ENCODE data around the gene TICAM1. TPM values are rescaled to one million over a fixed set of nuclear protein-coding genes. Genes with fewer than 3 reads are reported as not detected.

Gene TICAM1
- total and polyA plus RNA-seq, 2 of the 13 experiments (the other 11 are each of a cell fraction or from before 2014, with no cell fraction given), result 0.33 to 0.95 TPM

- TF ChIP-seq, protein P1, sequence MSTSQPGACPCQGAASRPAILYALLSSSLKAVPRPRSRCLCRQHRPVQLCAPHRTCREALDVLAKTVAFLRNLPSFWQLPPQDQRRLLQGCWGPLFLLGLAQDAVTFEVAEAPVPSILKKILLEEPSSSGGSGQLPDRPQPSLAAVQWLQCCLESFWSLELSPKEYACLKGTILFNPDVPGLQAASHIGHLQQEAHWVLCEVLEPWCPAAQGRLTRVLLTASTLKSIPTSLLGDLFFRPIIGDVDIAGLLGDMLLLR (CRISPR knock-in tag; IDR thresholded peaks at IDR 0.05), result no peak
- TF ChIP-seq ZNF230 (CRISPR knock-in tag; IDR thresholded peaks at IDR 0.05), result 0 out of 2 replicates have a peak, but pooled peaks have one; percentile 59
- TF ChIP-seq SNAPC2 (CRISPR knock-in tag; IDR thresholded peaks at IDR 0.05), result no peak
- TF ChIP-seq, protein P2, sequence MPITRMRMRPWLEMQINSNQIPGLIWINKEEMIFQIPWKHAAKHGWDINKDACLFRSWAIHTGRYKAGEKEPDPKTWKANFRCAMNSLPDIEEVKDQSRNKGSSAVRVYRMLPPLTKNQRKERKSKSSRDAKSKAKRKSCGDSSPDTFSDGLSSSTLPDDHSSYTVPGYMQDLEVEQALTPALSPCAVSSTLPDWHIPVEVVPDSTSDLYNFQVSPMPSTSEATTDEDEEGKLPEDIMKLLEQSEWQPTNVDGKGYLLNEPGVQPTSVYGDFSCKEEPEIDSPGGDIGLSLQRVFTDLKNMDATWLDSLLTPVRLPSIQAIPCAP (CRISPR knock-in tag; IDR thresholded peaks at IDR 0.05; ENCODE audit: low read depth), result no peak
- TF ChIP-seq, protein P3, sequence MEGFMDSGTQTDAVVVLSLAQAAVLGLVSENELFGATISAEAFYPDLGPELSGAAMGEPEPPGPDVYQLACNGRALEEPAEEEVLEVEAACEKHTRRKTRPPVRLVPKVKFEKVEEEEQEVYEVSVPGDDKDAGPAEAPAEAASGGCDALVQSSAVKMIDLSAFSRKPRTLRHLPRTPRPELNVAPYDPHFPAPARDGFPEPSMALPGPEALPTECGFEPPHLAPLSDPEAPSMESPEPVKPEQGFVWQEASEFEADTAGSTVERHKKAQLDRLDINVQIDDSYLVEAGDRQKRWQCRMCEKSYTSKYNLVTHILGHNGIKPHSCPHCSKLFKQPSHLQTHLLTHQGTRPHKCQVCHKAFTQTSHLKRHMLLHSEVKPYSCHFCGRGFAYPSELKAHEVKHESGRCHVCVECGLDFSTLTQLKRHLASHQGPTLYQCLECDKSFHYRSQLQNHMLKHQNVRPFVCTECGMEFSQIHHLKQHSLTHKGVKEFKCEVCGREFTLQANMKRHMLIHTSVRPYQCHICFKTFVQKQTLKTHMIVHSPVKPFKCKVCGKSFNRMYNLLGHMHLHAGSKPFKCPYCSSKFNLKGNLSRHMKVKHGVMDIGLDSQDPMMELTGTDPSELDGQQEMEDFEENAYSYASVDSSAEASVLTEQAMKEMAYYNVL (CRISPR knock-in tag; IDR thresholded peaks at IDR 0.05; ENCODE audit: borderline replicate concordance), result no peak
- no peak for TF ChIP-seq MEIS1 (CRISPR knock-in tag; IDR thresholded peaks at IDR 0.05; ENCODE audit: borderline replicate concordance)
- TF ChIP-seq MYNN (CRISPR knock-in tag; IDR thresholded peaks at IDR 0.05; ENCODE audit: low read depth), result no peak
- TF ChIP-seq ZBTB38 (CRISPR knock-in tag; IDR thresholded peaks at IDR 0.05), result peak; percentile 21; the same call in 1 of the 2 replicates
- TF ChIP-seq PHF20 (CRISPR knock-in tag; IDR thresholded peaks at IDR 0.05), result peak; percentile 84
- TF ChIP-seq PCBP1 (IDR thresholded peaks at IDR 0.05; ENCODE audit: borderline replicate concordance, low read depth, low read length), result no peak
- TF ChIP-seq ZBTB26 (CRISPR knock-in tag; IDR thresholded peaks at IDR 0.05; ENCODE audit: borderline replicate concordance), result no peak; the same call in 1 of the 2 replicates
- TF ChIP-seq, protein P4, sequence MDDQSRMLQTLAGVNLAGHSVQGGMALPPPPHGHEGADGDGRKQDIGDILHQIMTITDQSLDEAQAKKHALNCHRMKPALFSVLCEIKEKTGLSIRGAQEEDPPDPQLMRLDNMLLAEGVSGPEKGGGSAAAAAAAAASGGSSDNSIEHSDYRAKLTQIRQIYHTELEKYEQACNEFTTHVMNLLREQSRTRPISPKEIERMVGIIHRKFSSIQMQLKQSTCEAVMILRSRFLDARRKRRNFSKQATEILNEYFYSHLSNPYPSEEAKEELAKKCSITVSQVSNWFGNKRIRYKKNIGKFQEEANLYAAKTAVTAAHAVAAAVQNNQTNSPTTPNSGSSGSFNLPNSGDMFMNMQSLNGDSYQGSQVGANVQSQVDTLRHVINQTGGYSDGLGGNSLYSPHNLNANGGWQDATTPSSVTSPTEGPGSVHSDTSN (CRISPR knock-in tag; IDR thresholded peaks at IDR 0.05; ENCODE audit: borderline replicate concordance), result no peak
- TF ChIP-seq ZBTB1 (CRISPR knock-in tag; IDR thresholded peaks at IDR 0.05; ENCODE audit: borderline replicate concordance), result no peak
- TF ChIP-seq PRMT3 (CRISPR knock-in tag; IDR thresholded peaks at IDR 0.05; ENCODE audit: borderline replicate concordance, low read depth), result no peak
- TF ChIP-seq SMAD9 (CRISPR knock-in tag; IDR thresholded peaks at IDR 0.05), result no peak
- TF ChIP-seq HMGXB4 (CRISPR knock-in tag; IDR thresholded peaks at IDR 0.05; ENCODE audit: borderline replicate concordance in 1 of 2, low read depth in 1 of 2), result peak in 1 of 2 experiments; percentile 24; a peak in 1 of 4 replicates
- no peak for TF ChIP-seq U2AF1 (optimal IDR thresholded peaks at IDR 0.05; ENCODE audit: low read depth, low read length)
- TF ChIP-seq ZBTB7A (CRISPR knock-in tag; IDR thresholded peaks at IDR 0.05), result no peak
- TF ChIP-seq TBL1XR1 (IDR thresholded peaks at IDR 0.05; ENCODE audit: borderline replicate concordance, low read length, partially characterized antibody), result no peak
Measured at GRCh38 chr19:4815426-4816201, 15.9 kb downstream of the TICAM1 start (continued).

All from HepG2 (cell line).